ENCODE results near the gene SERTAD3.
"Not testable (repeated sequence)": the region's sequence is repeated elsewhere in the genome, so short reads cannot be mapped to it uniquely, and the experiment has no call there.

Gene SERTAD3

DNA sequence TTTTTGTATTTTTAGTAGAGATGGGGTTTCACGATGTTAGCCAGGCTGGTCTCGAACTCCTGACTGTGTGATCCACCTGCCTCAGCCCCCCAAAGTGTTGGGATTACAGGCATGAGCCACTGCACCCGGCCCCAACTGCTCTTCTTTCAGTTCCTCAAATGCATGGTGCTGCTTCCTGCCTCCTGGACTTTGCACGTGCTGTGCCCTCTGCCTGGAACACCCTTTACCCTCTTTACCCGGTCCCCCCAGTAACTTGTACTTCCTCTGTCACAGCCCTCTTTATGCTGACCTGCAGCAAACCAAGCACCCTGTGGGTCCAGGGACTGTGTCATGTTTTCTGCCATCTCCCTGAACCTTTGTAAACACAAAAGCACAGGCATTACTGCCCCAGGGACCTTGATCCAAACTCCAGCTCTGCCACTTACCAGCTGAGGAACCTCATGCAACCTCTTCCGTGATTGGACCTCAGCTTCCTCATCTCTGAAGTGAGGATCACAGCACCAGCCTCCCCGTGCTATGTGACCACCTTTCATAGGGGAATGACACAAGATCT is 17.6 kb upstream of the SERTAD3 start:
- intact Hi-C loops (cut with DNase I) = no loop called here
- peak in 13 of 42 donors; percentile 6 to 51 (median 23) for DNase-seq

DNA sequence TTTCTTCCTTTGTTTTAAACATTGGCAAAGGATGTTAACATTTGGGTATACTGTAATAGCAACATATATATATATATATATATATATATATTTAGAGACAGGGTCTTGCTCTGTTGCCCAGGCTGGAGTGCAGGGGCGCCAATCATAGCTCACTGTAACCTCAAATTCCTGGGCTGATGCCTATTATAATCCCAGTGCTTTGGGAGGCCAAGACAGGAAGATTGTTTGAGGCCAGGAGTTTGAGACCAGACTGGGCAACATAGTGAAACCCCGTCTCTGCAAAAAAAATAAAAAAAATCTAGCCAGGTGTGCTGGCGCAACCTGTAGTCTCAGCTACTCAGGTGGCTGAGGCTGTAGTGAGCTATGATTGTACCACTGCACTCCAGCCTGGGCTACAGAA is 16.1 kb upstream of the SERTAD3 start:
- DNase-seq = no peak
- intact Hi-C loops (cut with DNase I) = no loop called here

DNA sequence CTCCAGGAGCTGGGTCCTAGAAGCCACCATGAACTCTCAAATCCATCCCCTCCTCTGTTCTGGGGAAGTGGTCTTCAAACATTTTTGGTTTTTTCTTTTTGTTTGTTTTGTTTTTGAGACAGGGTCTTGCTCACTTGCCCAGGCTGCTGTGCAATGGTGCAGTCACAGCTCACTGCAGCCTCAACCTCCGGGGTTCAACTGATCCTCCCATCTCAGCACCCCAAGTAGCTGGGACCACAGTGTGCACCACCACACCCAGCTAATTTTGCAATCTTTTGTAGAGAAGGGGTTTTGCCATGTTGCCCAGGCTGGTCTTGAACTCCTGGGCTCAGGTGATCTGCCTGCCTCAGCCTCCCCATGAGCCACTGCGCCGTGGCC is 14.5 kb upstream of the SERTAD3 start:
- no peak for DNase-seq
- intact Hi-C loops (cut with DNase I) = no loop called here

DNA sequence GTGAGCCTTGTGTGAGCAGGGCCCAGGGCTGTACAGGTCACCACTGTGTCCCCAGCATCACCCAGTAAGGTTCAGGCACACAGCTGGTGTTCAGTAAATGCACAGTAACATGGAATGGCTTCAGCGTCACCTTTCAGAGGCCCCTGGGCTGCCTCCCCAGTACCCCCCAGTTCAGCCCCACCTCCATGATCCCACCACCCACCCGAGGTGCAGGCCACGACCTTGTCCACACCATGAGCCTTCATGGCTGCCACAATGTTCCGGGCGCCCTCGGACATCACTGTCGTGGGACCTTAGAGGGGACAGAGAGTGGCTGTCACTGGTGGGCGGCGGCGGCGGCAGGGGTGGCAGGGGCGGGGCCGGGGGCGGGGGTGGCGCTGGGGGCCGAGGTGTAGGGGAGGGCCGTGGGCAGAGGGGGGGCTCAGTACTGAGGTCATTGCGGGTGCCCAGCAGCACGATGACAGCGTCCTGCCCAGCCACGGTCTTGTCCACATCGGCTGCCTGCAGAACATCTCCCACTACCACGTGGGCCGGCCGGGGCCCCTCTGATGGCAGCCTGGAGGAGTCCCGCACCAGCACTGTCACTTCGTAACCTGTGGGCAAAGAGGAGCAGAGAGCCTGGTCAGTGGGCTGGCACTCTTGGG is 13.9 kb upstream of the SERTAD3 start:
- no peak for DNase-seq
- intact Hi-C loops (cut with DNase I) = no loop called here

DNA sequence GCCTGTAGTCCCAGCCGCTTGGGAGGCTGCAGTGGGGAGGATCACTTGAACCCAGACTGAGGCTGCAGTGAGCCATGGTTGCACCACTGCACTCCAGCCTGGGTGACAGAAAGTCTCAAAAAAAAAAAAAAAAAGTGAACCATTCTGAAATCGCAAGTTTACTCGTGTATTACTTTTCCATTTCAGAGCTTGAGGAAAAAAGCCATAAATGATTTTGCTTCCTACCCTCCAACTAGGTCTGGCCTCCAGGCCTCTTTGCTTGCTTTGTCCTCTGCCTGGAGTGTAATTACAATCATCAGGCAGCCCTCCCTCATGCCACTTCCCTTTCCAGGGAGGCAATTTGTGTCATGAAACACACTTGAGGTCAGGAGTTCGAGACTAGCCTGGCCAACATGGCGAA is 12.9 kb upstream of the SERTAD3 start:
- intact Hi-C loops (cut with DNase I) = no loop called here

DNA sequence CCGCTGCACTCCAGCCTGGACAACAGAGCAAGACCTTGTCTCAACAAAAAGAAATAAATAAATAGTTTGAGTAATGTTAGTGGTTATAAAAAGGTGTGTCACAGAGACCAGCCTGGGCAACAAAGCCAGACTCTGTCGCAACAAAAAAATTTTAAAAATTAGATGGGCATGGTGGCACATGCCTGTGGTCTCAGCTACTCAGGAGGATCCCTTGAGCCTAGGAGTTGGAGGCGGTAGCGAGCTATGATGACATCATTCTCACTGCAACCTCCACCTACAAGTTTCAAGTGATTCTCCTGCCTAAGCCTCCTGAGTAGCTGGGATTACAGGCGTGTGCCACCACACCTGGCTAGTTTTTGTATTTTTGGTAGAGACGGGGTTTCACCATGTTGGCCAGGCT is 9.8 kb upstream of the SERTAD3 start:
- intact Hi-C loops (cut with DNase I); DNase-seq: not testable (repeated sequence)

More for the DNA sequence above, 12.9 kb upstream of the SERTAD3 start:
- no peak for DNase-seq

DNA sequence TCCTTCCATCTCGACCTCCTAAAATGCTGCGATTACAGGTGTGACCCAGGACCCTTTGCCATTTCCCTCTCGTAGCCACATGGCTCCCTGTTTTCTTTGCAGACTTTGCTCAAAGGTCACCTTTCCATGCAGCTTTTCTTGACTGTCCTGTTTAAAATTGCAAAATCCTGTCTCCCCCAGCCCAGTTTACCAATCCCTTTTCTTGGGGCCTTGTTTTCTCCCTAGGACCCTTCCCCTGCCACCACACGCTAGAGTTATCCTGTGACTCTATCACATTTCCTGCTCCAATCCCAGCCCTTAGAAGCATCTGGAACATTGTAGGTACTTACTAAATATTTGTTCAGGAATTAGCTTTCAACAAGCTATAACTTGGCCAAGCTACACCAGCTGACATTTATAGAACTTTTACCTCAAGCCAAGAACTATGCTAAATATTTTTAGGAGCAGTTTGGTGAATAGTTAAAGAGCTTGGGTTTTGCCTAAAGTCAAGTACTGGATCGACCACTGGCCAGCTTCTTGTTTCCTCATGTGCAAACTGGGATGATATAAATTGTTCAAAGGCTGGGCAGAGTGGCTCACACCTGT is 9.1 kb upstream of the SERTAD3 start:
- intact Hi-C loops (cut with DNase I) = no loop called here
- DNase-seq = no peak

DNA sequence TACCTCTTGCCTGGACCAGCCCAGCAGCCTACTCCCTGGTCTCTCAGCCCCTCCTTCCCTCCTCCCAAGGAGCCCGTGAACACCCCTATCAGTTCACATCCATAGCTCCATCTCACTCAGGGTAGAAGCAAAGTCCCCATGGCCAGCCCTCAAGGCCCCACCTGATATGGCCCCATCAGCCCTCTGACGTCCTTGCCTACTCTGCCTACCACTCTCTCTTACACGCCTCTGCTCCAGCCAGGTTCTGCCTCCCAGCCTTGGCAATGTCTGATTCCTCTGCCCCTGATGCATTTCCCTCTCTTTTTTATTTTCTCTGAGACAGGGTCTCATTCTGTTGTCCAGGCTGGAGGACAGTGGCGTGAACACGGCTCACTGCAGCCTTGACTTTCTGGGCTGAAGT is 7.9 kb upstream of the SERTAD3 start:
- no peak for DNase-seq
- intact Hi-C loops (cut with DNase I) = no loop called here

DNA sequence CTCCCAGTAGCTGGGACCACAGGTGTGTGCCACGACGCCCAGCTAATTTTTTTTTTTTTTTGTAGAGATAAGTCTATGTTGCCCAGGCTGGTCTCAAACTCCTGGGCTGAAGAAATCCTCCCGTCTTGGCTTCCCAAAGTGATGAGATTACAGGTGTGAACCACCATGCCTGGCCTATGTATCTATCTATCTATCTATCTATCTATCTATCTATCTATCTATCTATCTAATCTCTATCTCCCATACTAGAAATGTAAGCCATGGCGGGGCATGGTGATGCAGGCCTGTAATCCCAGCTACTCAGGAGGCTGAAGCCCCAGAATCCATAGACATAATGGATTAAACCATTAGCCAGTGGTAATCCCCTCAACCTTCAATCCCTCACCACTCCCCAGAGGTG is 6.5 kb upstream of the SERTAD3 start:
- intact Hi-C loops (cut with DNase I) = no loop called here
- DNase-seq = no peak

DNA sequence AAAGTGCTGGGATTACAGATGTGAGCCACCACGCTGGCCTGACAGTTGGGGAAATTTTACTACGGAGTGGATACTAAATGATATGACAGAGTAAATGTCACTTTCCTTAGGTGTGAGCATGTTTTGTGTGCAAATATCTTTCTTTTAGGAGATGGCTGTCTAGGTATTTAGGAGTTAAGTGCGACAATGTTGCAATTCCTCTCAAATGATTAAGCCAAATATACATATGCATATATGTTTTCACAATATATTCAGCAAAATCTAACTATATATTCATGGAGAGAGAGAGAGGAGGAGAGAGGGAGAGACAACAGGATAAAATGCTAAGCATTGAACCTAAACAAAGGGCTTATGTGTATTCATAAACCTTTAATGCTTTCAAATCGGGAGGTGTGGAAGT is 5.4 kb upstream of the SERTAD3 start:
- no peak for DNase-seq
- intact Hi-C loops (cut with DNase I) = no loop called here

DNA sequence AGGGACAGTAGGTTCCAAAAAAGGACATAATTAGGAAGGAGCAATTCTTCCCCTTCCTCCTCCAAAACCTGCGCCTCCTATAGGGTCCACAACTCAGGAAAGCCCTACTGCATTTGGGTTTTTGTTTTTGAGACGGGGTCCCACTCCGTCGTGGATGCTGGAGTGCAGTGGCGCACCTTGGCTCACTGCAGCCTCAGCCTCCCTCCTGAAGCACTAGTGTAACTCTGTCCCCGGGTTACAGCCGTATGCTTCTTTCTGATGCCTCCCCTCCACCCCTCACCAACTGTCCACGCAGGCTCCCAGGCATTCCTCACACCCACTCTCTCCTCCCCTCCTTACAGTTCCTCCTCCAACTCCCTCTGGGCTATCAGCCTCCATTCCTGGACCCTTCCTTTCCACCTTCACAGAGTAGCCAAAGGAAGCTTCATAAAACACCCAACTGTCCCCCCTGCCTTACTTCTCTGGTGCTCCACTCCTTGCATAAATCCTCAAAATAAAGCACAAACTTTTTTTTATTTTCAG is 2.2 kb upstream of the SERTAD3 start:
- no peak for DNase-seq
- intact Hi-C loops (cut with DNase I) = no loop called here

DNA sequence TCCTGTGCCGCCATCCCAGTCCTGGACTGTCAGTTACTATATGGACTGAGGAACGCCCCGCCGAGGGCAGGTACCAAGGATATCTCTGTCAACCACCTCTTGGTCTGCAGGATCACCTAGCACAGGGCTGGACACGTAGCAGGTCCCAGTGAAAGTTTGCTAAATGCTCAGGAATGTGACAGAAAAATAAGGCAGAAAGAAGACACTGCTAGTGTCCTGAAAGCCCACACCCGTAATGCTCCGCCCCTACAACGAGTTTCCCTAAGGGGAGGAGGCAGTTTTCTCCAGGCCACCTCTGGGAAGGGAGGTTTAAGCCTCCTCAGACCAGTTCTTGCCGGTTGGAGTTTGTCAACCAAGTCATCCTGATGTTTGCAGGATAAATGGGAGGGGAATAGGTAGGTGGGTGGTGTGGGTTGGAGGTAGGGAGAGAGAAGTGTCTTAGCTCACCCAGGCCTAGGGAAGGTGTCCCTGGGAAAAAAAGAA is 1.7 kb upstream of the SERTAD3 start:
- DNase-seq = no peak
- intact Hi-C loops (cut with DNase I) = no loop called here

DNA sequence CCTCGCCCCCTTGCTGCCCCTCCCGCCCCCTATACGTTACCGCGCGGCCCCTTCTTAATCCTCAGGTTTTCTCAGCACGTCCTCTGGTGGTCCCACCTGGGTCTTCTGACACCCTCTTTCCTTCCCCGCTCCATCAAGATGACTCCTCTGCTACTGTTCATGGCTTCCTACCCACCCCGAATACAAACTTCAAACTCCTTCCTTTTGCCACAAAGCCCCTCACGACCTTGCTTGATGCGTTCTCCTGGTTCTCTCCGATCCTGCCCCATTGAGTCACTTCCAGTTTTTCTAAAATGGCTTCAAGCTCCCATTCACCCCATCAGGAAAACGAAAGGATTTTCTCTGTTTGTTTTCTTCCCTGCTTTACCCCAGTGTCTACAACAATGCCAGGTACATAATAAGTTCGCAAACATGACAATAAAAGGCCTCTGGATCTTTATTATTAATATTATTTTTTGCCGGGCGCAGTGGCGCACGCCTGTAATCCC is 734 bp upstream of the SERTAD3 start:
- no peak for DNase-seq
- intact Hi-C loops (cut with DNase I) = no loop called here

DNA sequence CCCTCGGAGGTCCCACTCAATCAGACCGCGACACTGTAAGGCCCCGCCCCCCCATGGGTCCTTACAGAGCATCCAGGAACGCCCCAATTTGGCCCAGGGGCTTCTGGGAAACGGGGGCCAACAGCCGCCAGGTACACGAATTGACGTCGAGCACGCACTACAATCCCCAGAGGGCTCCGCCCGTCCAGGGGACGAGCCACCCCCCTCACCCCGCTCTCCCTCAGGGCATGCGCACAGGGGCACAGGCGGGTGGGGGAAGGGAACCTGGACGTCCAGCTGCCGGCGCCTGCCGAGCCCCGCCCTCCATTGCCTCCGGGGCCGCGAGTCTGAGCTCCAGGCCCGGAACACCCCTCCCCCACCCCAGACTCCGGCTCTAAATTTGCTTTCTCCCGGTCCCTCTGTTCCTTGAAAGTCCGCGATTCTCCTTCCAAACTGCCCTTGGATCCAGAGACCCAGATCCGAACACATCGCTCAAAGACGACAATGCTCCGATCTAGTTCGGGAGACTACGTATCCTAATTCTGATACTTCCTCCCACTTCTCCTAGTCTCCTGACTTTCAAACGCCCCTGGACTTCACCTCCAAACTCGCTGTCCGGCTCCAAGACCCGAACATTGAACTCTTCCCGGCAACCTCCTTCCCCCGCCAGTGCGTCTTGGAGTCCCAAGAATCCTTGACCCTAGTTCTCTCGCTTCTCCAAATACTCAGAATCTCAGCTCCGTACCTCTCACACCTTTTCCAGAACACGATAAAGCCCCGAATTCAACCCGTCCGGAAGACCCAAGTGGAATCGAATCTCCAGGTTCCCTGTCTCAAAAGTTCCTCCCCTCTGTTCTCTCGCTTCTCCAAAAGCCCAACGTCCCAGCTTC is 770 bp downstream of the SERTAD3 start:
- intact Hi-C loops (cut with DNase I) = no loop called here
- DNase-seq = peak; percentile 87 to 99 (median 97)

DNA sequence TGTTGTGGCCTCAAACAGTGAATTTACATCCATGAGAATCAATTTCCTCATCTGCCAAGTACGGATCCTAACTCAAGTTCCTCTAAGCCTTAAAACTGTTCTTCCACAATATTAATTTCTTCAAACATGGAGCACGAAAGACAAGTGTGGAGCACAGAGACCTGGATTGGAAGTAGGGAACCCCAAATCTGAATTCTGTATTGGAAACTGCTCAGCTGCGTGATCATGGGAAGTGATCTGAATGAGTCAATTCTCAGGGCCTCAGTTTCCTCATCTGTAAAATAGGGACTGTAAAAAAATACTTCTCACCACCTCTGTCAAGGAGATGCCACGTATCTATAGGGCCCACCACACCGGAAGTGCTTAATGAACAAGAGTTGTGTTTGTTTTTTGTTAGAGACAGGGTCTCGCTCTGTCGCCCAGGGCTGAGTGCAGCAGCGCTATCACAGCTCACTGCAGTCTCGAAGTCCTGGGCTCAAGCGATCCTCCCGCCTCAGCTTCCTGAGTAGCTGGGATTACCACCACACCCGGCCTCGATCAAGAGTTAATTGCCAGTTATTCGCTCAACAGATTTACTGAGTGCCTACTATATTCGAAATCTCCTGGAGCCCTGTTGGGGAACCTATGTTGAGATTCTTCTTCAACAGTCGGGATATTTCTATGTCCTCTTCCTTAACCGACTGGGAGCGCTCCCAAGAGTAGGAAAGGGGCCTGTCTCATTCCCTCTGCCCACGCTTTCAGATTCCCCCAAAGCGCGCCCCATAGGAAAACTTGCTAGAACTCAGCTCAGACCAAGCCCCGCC is 1.6 kb downstream of the SERTAD3 start:
- intact Hi-C loops (cut with DNase I) = no loop called here
- DNase-seq = no peak

DNA sequence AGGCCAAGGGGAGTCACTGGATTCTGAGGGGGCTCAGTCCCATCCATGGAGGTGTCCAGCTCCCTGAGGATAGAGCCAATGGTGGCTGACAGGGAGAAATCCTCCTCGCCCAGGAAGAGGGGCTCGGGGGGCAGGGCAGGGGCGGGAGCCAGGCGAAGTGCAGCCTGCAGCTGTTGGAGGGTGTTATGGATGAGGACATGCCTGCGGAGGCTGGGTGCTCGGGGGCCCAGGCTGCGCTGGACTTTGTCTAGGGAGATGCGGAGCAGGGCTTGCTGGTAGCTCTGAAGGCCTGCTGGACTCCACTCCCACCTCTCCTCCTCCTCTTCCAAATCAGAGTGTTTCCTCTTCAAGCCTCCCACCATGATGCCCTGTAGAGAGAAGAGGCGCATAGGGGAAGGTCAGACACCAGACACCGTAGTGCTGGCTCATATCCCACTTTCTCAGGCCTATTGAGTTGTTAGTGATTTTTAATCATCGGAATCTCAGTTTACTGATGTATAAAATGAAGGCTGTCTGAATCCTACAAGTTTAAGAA is 2.3 kb downstream of the SERTAD3 start:
- intact Hi-C loops (cut with DNase I) = no loop called here

DNA sequence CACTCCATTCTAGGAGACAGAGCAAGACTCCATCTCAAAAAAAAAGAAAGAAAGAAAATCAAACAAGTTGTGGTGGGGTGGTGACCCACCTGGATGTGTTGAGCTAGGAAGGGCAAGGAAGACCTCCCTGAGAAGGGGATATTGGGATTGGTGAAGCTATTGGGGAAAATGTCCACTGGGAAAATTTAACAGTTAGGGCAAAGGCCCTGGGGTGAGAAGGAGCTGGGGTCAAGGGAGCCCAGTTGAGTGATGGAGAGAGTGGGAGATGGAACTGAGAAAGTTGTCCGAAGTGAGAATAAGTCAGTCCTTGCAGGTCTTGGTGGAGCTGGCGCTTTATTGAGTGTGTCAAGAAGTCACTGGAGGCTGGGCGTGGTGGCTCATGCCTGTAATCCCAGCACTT is 5.9 kb downstream of the SERTAD3 start:
- DNase-seq = no peak
- intact Hi-C loops (cut with DNase I) = no loop called here

More for the DNA sequence above, 2.3 kb downstream of the SERTAD3 start:
- DNase-seq = no peak

DNA sequence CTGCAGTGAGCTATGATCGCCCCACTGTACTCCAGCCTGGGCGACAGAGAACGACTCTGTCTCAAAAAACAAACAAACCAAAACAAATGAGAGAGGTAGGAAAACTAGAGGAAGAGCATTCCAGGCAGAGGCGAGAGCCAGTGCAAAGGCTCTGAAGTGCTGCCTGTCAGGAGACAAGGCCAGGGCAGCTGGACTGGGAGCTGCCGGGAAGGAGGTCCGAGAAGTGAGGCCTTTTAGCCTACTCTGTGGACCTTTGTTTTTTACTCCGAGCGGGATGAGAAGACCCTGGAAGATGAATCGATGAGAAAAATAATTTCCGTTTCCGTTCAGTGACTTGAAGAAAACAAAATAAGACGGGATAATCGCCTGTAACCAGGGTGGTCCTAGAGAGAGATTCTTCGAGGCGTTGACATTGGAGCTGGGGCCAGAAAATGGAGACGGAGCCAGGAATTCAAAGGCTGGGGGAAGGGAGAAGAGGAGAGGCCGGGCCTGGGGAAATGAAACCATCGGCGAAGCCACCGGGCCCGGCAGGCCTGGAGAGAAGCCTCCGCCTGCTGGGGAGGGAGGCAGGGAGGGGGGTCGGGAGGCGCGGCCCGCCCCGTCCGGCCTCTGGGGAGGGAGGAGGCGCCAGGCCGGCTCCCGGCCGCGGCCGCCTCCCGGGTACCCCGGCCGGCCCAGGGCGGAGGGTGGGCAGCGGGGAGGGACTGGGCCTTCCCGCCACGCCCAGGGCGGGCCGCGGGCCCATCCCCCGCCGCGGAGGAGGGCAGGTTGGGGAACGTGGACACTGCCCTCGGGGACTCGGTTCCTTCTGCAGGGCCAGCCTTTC is 10.5 kb downstream of the SERTAD3 start:
- intact Hi-C loops (cut with DNase I) = no loop called here
- DNase-seq = peak; percentile 56 to 92 (median 82)

Data from head of caudate nucleus (tissue), 42 donors.